Measurements from ENCODE around the gene C19orf33. TPM values are rescaled to one million over a fixed set of nuclear protein-coding genes. Genes with fewer than 3 reads are reported as not detected.
"Not testable (repeated sequence)": the region's sequence is repeated elsewhere in the genome, so short reads cannot be mapped to it uniquely, and the experiment has no call there.

The C19orf33 gene
- total RNA-seq (43.9 TPM), polyA plus RNA-seq (ENCODE audit: insufficient read depth, low read depth, low replicate concordance) (40.3 TPM)
- long read RNA-seq, donor 1, transcript C19orf33-201 (4 exons, 467 nt) = major isoform, 6 of 8 reads
- long read RNA-seq, donor 1, partial matches to known transcripts = 0 of 8 reads
- long read RNA-seq, donor 1, other reads (novel, unspliced or antisense) = 0 of 8 reads
- long read RNA-seq, donor 2, transcript C19orf33-201 (4 exons, 467 nt) = major isoform, 5 of 8 reads
- long read RNA-seq, donor 2, partial matches to known transcripts = 0 of 8 reads
- long read RNA-seq, donor 2, other reads (novel, unspliced or antisense) = 0 of 8 reads
- long read RNA-seq, donor 3, transcript C19orf33-201 (4 exons, 467 nt) = major isoform, 13 of 17 reads
- long read RNA-seq, donor 3, partial matches to known transcripts = 0 of 17 reads
- long read RNA-seq, donor 3, other reads (novel, unspliced or antisense) = 0 of 17 reads
- long read RNA-seq, donor 4, transcript C19orf33-201 (4 exons, 467 nt) = major isoform, 5 of 5 reads
- long read RNA-seq, donor 4, partial matches to known transcripts = 0 of 5 reads
- long read RNA-seq, donor 4, other reads (novel, unspliced or antisense) = 0 of 5 reads
- long read RNA-seq, donor 5 = 0 reads
- long read RNA-seq, donor 6, transcript C19orf33-201 (4 exons, 467 nt) = major isoform, 26 of 39 reads
- long read RNA-seq, donor 6, transcript C19orf33-203 (3 exons, 462 nt) = minor isoform, 6 of 39 reads
- long read RNA-seq, donor 6, partial matches to known transcripts = 0 of 39 reads
- long read RNA-seq, donor 6, other reads (novel, unspliced or antisense) = 0 of 39 reads
- long read RNA-seq, donor 7, transcript C19orf33-201 (4 exons, 467 nt) = major isoform, 19 of 36 reads
- long read RNA-seq, donor 7, transcript C19orf33-203 (3 exons, 462 nt) = minor isoform, 11 of 36 reads
- long read RNA-seq, donor 7, partial matches to known transcripts = 3 of 36 reads
- long read RNA-seq, donor 7, other reads (novel, unspliced or antisense) = 0 of 36 reads
- long read RNA-seq, donor 8, transcript C19orf33-201 (4 exons, 467 nt) = major isoform, 10 of 15 reads
- long read RNA-seq, donor 8, partial matches to known transcripts = 0 of 15 reads
- long read RNA-seq, donor 8, other reads (novel, unspliced or antisense) = 0 of 15 reads
- long read RNA-seq, donor 9, transcript C19orf33-201 (4 exons, 467 nt) = major isoform, 9 of 14 reads
- long read RNA-seq, donor 9, partial matches to known transcripts = 0 of 14 reads
- long read RNA-seq, donor 9, other reads (novel, unspliced or antisense) = 0 of 14 reads
- long read RNA-seq, donor 10, partial matches to known transcripts = 0 of 5 reads
- long read RNA-seq, donor 10, other reads (novel, unspliced or antisense) = 0 of 5 reads

GRCh38 chr19:38303517-38304351 is at the start of gene C19orf33:
Gene C19orf33, plus strand, starts transcription at chr19:38304251. Its CDS starts 11 bp downstream, at chr19:38304262.
- H3K9ac ChIP-seq (ENCODE audit: low read length in 3 of 3) = no peak within 1 kb of the TSS
- peak within 1 kb of the TSS in 1 of 2 donors; percentile 71 for H3K27ac ChIP-seq (ENCODE audit: low read depth in 2 of 2, low read length in 2 of 2)
- H3K36me3 ChIP-seq (ENCODE audit: control insufficient read depth in 2 of 3, insufficient read depth in 3 of 3, low read length in 3 of 3) = peaks cover 0 to 5% (median 5%) of the 10 kb centered on the region in 3 donors
- intact Hi-C loops (cut with DNase I) = no loop called here
- H3K27me3 ChIP-seq (ENCODE audit: control insufficient read depth, insufficient read depth, low read length) = no peaks in the 10 kb centered on the region
- no peak for TF ChIP-seq CTCF (IDR thresholded peaks at IDR 0.05; ENCODE audit: borderline replicate concordance, extremely low read depth, insufficient read depth)
- no peak for FAIRE-seq
- peaks cover 0 to 4% (median 0%) of the 10 kb centered on the region in 3 donors for H3K4me1 ChIP-seq (ENCODE audit: control insufficient read depth in 2 of 3, insufficient read depth in 2 of 3, low read depth in 1 of 3, low read length in 3 of 3)
- H3K4me3 ChIP-seq (ENCODE audit: low read length in 3 of 3) = peak within 1 kb of the TSS in 1 of 3 donors; percentile 25
- H3K9me3 ChIP-seq (ENCODE audit: control insufficient read depth in 2 of 3, insufficient read depth in 1 of 3, low read length in 3 of 3) = no peaks in the 10 kb centered on the region
- DNase-seq = peak in 3 of 5 donors; percentile 49 to 93 (median 68)

- Histone ChIP-seq H3K4me3 (ENCODE audit: low read length in 3 of 3) (peak overlapping the region; percentile 30 to 60 (median 51)), H3K9ac (ENCODE audit: low read length in 3 of 3) (peak overlapping the region in 2 of 3 donors; percentile 19 to 23), H3K36me3 (ENCODE audit: control insufficient read depth in 2 of 3, insufficient read depth in 3 of 3, low read length in 3 of 3) (no peaks in the 10 kb centered on the region), H3K27ac (ENCODE audit: low read depth in 2 of 2, low read length in 2 of 2) (peak overlapping the region; percentile 54 to 63), H3K9me3 (ENCODE audit: control insufficient read depth in 2 of 3, insufficient read depth in 1 of 3, low read length in 3 of 3) (no peaks in the 10 kb centered on the region), H3K27me3 (ENCODE audit: control insufficient read depth, insufficient read depth, low read length) (no peaks in the 10 kb centered on the region), H3K4me1 (ENCODE audit: control insufficient read depth in 2 of 3, insufficient read depth in 2 of 3, low read depth in 1 of 3, low read length in 3 of 3) (peaks cover 0 to 9% (median 4%) of the 10 kb centered on the region in 3 donors)
- DNase-seq = peak in 3 of 5 donors; percentile 52 to 73 (median 57)
- TF ChIP-seq CTCF (IDR thresholded peaks at IDR 0.05; ENCODE audit: borderline replicate concordance, extremely low read depth, insufficient read depth) = no peak
- no peak for FAIRE-seq
- intact Hi-C loops (cut with DNase I) = no loop called here
Observed at GRCh38 chr19:38255383-38256014, 48.6 kb upstream of the C19orf33 start.

GRCh38 chr19:38261942-38262341 is 42.1 kb upstream of the C19orf33 start:
- H3K27ac ChIP-seq (ENCODE audit: low read depth in 2 of 2, low read length in 2 of 2); DNase-seq; H3K4me3 ChIP-seq (ENCODE audit: low read length in 3 of 3); intact Hi-C loops (cut with DNase I); H3K9me3 ChIP-seq (ENCODE audit: control insufficient read depth in 2 of 3, insufficient read depth in 1 of 3, low read length in 3 of 3); H3K36me3 ChIP-seq (ENCODE audit: control insufficient read depth in 2 of 3, insufficient read depth in 3 of 3, low read length in 3 of 3); FAIRE-seq; H3K9ac ChIP-seq (ENCODE audit: low read length in 3 of 3); H3K27me3 ChIP-seq (ENCODE audit: control insufficient read depth, insufficient read depth, low read length): not testable (repeated sequence)
- peaks cover 3 to 21% (median 7%) of the 10 kb centered on the region in 3 donors for H3K4me1 ChIP-seq (ENCODE audit: control insufficient read depth in 2 of 3, insufficient read depth in 2 of 3, low read depth in 1 of 3, low read length in 3 of 3)

All from kidney (tissue), 22 donors.